GM12873 (cell line): ENCODE measurements around the gene GAGE12J.

Experiments used
- TF ChIP-seq, protein P1 (sequence below): IDR thresholded peaks from 2 replicates; pipeline ENCODE4 v1.5.1; 2012; ENCODE audit warnings: low read depth, mild to moderate bottlenecking, moderate library complexity, low read length, control low read depth; ENCODE audit not compliant: insufficient read depth; ENCODE audit errors: missing control alignments

The GAGE12J gene

DNA sequence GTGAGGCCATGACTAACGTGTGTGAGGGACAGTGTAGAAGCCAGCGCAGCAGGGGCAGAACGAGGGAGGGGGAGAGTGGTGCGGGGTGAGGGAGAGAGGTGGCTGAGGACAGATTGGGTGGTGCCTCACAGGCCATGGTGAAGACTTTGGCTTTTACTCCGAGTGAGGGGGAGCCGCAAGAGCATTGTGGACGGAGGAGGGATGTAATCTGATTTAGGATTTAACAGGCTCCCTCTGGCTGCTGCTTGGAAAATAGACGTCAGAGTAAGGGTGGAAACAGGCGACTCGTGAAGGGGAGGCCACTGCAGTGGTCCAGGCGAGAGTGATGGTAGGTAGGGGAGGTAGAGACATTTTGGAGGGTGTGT lies 39.2 kb upstream of the GAGE12J start:
- TF ChIP-seq, protein P1, sequence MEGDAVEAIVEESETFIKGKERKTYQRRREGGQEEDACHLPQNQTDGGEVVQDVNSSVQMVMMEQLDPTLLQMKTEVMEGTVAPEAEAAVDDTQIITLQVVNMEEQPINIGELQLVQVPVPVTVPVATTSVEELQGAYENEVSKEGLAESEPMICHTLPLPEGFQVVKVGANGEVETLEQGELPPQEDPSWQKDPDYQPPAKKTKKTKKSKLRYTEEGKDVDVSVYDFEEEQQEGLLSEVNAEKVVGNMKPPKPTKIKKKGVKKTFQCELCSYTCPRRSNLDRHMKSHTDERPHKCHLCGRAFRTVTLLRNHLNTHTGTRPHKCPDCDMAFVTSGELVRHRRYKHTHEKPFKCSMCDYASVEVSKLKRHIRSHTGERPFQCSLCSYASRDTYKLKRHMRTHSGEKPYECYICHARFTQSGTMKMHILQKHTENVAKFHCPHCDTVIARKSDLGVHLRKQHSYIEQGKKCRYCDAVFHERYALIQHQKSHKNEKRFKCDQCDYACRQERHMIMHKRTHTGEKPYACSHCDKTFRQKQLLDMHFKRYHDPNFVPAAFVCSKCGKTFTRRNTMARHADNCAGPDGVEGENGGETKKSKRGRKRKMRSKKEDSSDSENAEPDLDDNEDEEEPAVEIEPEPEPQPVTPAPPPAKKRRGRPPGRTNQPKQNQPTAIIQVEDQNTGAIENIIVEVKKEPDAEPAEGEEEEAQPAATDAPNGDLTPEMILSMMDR, result no peak

DNA sequence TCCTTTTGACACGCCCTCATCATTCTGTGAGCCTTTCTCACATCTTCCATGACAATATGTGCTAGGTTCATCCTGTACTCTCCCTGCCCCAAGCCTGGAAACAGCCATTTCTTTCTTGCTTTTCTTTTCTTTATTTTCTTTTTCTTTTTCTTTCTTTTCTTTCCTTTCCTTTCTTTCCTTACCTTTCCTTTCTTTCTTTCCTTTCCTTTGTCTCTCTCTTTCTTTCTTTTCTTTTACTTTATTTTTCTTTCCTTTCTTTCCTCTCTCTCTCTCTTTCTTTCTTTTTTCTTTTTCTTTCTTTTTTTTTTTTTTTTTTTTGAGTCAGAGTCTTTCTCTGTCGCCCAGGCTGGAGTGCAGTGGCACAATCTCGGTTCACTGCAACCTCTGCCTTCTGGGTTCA lies 37.6 kb upstream of the GAGE12J start:
- TF ChIP-seq, protein P1, result no peak

DNA sequence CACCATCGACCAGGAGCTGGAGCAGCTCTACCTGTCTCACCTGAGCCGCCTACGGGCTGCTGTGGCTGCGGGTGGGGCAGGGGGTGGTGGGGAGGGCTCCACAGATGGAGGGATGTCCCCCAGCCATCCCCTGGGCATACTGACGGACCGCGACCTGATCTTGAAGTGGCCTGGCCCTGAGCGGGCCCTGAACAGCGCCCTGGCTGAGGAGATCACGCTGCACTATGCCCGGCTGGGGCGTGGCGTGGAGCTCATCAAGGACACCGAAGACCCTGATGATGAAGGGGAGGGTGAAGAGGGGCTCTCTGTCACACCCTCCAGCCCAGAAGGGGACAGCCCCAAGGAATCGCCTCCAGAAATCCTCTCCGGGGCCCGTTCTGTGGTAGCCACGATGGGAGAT lies 35.7 kb upstream of the GAGE12J start:
- TF ChIP-seq, protein P1, result no peak

DNA sequence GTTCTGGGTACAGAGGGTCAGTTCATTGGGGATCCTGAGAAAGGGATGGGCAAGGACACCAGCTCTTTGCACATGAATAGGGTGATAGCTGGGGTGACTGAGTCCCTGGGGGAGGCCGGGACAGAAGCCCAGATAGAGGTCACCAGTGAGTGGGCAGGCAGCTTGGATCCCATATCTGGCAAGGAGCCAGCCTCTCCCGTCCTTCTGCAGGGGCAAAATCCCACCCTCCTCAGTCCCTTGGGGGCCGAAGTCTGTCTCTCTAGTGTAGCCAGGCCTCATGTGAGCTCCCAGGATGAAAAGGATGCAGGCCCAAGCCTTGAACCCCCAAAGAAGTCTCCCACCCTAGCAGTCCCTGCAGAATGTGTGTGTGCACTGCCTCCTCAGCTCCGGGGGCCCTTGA lies 35.3 kb upstream of the GAGE12J start:
- TF ChIP-seq, protein P1, result no peak

DNA sequence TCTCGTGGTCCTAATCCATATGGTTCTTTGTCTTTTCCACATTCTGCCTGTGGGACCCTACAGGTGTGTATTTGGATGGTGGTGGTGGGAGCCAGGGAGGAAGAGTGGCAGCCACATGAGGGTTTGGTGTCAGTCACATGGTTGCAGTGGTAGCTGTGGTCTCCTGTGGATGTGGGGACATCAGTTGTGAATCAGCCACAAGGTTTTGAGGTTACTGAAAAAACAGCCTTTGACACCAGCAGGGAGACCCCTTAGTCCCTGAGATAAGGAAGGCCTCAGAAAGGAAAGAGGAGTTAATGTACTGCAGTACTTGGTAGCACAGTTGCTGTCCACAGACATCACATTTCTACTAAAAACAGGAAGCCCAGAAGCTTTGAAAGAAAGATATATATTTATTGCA lies 34.2 kb upstream of the GAGE12J start:
- TF ChIP-seq, protein P1, result no peak

DNA sequence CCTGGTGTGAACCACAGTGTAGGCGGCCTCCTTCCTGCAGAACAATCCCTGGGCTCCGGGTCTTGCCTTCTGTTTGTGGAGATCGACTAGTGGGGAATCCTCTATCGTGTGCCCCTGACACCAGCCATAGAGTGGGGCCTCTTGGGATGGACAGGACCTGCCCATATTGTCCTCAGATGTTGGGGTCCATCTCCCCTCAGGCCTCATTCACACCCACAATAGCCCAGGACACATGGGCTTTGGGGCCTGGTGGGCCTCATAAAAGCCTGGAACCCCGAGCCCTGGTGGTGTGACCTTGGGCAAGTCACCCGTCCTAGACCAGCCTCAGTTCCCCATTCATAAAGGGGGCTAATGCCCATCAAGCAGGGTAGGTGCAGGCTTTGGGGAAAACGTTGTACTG lies 31.6 kb upstream of the GAGE12J start:
- TF ChIP-seq, protein P1, result no peak

DNA sequence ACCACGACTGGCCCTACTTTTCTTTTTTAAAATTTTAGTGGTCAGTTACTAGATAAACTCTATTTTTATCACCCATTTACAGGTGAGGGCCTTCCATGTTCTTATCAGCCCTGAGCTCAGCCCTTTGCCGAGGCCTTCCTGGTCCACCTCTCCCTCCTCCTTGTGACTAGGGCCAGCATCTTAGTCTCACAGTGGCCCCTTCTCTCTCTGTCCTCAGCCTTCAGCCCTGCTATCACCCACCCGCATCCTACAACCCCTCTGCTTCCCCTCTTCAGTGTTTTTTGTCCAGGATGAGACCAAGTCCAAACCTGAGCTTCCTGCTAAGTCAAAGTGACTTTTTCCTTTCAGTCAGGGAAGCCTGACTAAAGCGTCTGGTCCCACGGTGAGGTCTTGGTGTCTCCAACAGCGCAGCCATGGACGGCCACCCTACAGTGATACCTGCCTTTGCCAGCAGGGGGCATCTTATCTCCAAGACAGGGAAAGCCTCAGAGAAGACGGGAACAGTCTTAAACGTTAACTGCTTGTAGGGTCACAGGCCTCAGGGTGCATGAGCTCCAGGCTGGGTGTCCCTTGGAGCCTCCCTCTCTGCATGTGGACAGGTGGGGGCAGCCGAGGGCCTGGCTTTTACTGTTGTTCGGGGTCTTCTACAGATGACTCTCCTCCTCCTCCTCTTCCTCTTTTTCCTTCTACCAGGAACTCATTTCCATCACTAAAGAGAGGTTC lies 30.1 kb upstream of the GAGE12J start:
- TF ChIP-seq, protein P1, result peak; percentile 82
